CD14-positive monocyte (primary cell): ENCODE measurements around the gene ANP32A. TPM values are rescaled to one million over a fixed set of nuclear protein-coding genes. Genes with fewer than 3 reads are reported as not detected.
A peak's percentile ranks its signal among the peaks of the same experiment; 100 is the strongest.

Source experiments
- DNase-seq, 3 donors: peaks; one replicate each; pipeline ENCODE4 v3.0.0-alpha.2; 2011 to 2022
- H2AFZ ChIP-seq: 2 replicates; pipeline ENCODE4 v1.6.0; 2012; ENCODE audit warnings: mild to moderate bottlenecking, low read depth, low read length, inconsistent platforms; ENCODE audit not compliant: insufficient read depth, poor library complexity, severe bottlenecking
- H3K27ac ChIP-seq, 2 donors: 1 replicate in 1 of 2; 2 replicates in 1 of 2; pipeline ENCODE4 v1.5.1; 2012 to 2013; ENCODE audit warnings: low read length in 2 of 2, control low read depth in 1 of 2, inconsistent platforms in 1 of 2, low read depth in 1 of 2, mild to moderate bottlenecking in 1 of 2
- H3K27me3 ChIP-seq, 2 donors: one replicate each; pipeline versions ENCODE4 v1.6.0 to v1.6.1; 2011 to 2013; ENCODE audit warnings: low read length in 2 of 2; ENCODE audit not compliant: control insufficient read depth in 2 of 2, insufficient read depth in 2 of 2
- H3K36me3 ChIP-seq, 2 donors: replicated peaks in 1 of 2; 1 replicate in 1 of 2; 2 replicates in 1 of 2; pipeline versions ENCODE4 v1.5.1 to v1.6.1; 2012 to 2013; ENCODE audit warnings: low read length in 2 of 2, control low read depth in 1 of 2, inconsistent platforms in 1 of 2, mild to moderate bottlenecking in 1 of 2; ENCODE audit not compliant: insufficient read depth in 2 of 2, control insufficient read depth in 1 of 2
- H3K4me1 ChIP-seq, 2 donors: 1 replicate in 1 of 2; 2 replicates in 1 of 2; pipeline versions ENCODE4 v1.5.1 to v1.6.1; 2012 to 2013; ENCODE audit warnings: low read length in 2 of 2, control low read depth in 1 of 2, inconsistent platforms in 1 of 2, mild to moderate bottlenecking in 1 of 2, moderate library complexity in 1 of 2; ENCODE audit not compliant: insufficient read depth in 2 of 2, control insufficient read depth in 1 of 2
- H3K4me2 ChIP-seq: replicated peaks from 2 replicates; pipeline ENCODE3; 2012; ENCODE audit warnings: low read length, moderate library complexity, mild to moderate bottlenecking; ENCODE audit not compliant: poor library complexity, severe bottlenecking; ENCODE audit errors: extremely low read depth
- H3K4me3 ChIP-seq, 3 experiments: fragments of 200-600 bp in 1 of 3; sonication (generic) in 1 of 3; replicated peaks in 1 of 3; 1 replicate in 2 of 3; 2 replicates in 1 of 3; pipeline ENCODE4 v1.5.1; 2011 to 2013; ENCODE audit warnings: low read length in 3 of 3, mild to moderate bottlenecking in 3 of 3, control low read depth in 2 of 3, low read depth in 2 of 3, inconsistent platforms in 1 of 3, moderate library complexity in 1 of 3
- H3K79me2 ChIP-seq: 2 replicates; pipeline ENCODE4 v1.6.0; 2012; ENCODE audit warnings: mild to moderate bottlenecking, control low read depth, inconsistent platforms, low read length, moderate library complexity; ENCODE audit not compliant: insufficient read depth
- H3K9ac ChIP-seq: 2 replicates; pipeline ENCODE4 v1.6.0; 2017; ENCODE audit warnings: low read length, mild to moderate bottlenecking; ENCODE audit not compliant: insufficient read depth, poor library complexity, severe bottlenecking
- H3K9me3 ChIP-seq, 2 donors: replicated peaks in 1 of 2; 1 replicate in 1 of 2; 2 replicates in 1 of 2; pipeline versions ENCODE4 v1.5.1 to v1.6.1; 2012 to 2013; ENCODE audit warnings: low read length in 2 of 2, control low read depth in 1 of 2; ENCODE audit not compliant: control insufficient read depth in 1 of 2, insufficient read depth in 1 of 2
- H4K20me1 ChIP-seq: 2 replicates; pipeline ENCODE4 v1.6.0; 2012; ENCODE audit warnings: mild to moderate bottlenecking, low read length, control low read depth, moderate library complexity; ENCODE audit not compliant: insufficient read depth
- H3K27ac Mint-ChIP-seq, 7 donors: one replicate each; pipeline ENCODE4 v1.8.0; 2020; ENCODE audit warnings: mild to moderate bottlenecking in 7 of 7, mixed read lengths in 7 of 7, moderate library complexity in 6 of 7, inconsistent platforms in 2 of 7
- H3K27me3 Mint-ChIP-seq, 3 donors: one replicate each; pipeline ENCODE4 v1.8.0; 2021 to 2022; ENCODE audit warnings: low read depth in 3 of 3, mild to moderate bottlenecking in 3 of 3, mixed read lengths in 3 of 3, moderate library complexity in 3 of 3, inconsistent platforms in 1 of 3
- H3K36me3 Mint-ChIP-seq, 2 donors: one replicate each; pipeline ENCODE4 v1.8.0; 2020; ENCODE audit warnings: mixed read lengths in 2 of 2, inconsistent platforms in 1 of 2, mild to moderate bottlenecking in 1 of 2
- H3K4me1 Mint-ChIP-seq: one replicate; pipeline ENCODE4 v1.8.0; 2020; ENCODE audit warnings: mild to moderate bottlenecking, mixed read lengths
- H3K4me3 Mint-ChIP-seq, 2 donors: one replicate each; pipeline ENCODE4 v1.8.0; 2020; ENCODE audit warnings: mild to moderate bottlenecking in 2 of 2, mixed read lengths in 2 of 2, moderate library complexity in 1 of 2
- H3K9me3 Mint-ChIP-seq, 7 donors: one replicate each; pipeline ENCODE4 v1.8.0; 2020 to 2022; ENCODE audit warnings: mixed read lengths in 7 of 7, mild to moderate bottlenecking in 6 of 7, moderate library complexity in 6 of 7, inconsistent platforms in 2 of 7
- WGBS: methylation state at CpG from one replicate; pipeline ENCODE4 v1.1.5; 2013; ENCODE audit warnings: missing lambda C conversion rate; ENCODE audit not compliant: insufficient coverage; 5-methylcytosine and 5-hydroxymethylcytosine counted together
- intact Hi-C, 2 donors: fragments of 100-400 bp; cut with micrococcal nuclease; formaldehyde crosslinking; loops; one replicate each; pipeline versions ENCODE4 v1.15.0 to v1.15.1; 2023
- polyA plus RNA-seq, 3 donors: library from polyadenylated mRNA; depleted of rRNA in 1 of 3; unstranded in 2 of 3; stranded (reverse) in 1 of 3; fragments of 300-500 nt in 2 of 3; fragments of >200 nt in 1 of 3; fragmentation: Illumina TruSeq in 2 of 3; gene quantifications; 1 replicate in 2 of 3; 2 replicates in 1 of 3; pipeline ENCODE4 v1.2.3, GENCODE V29; 2012 to 2021
- TF ChIP-seq, protein P1 (sequence below): fragments of 200-600 bp; IDR thresholded peaks from one replicate; pipeline ENCODE4 v1.8.0; 2022; ENCODE audit warnings: antibody characterized with exemption, mild to moderate bottlenecking

ANP32A gene
- polyA plus RNA-seq, 3 donors: 75.4 to 98.8 (median 86.8) TPM

DNA sequence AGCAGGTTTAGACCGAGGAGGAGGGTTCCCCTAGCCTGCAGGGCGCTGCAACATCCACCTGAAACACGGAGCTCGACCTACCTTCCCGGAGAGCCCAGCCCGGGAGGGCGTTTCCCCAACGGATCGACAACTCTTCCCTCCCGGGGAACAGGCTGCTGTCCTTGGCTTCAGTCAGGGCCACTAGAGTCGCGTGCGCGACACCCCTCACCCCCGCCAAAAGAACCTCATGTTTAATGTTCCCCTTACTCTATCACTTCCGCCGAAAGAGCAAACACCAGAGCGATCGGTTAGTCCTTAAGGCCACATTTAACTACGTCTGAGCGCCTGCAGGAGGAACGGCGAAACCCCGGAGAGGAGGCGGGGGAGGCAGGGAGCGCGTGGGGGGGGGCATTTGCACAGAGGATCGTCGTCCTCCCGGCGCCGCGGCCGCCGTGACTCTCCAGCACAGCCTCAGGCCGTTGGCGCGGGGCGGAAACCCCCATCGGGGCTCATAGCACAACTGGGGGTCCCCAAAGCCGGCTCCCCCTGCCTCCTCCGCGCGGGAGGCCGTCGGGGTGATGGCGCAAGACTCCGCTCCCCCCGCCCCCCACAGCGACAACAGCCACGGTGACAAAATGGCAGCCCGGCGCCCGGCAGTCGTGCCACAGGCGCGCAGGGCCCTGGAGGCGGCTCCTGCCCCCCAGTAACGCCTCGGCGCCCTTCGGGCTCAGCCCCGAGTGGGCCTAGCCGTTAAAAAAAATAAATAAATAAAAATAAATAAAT is 3.2 kb downstream of the ANP32A start:
- H3K9me3 Mint-ChIP-seq: peaks cover 0 to 2% (median 0%) of the 10 kb centered on the region in 7 donors
- Histone ChIP-seq H3K9me3 (no peaks in the 10 kb centered on the region), H2AFZ (peak overlapping the region; percentile 76), H3K4me3 (peak overlapping the region; percentile 92 to 98 (median 96)), H3K79me2 (peaks cover 100% of the 10 kb centered on the region), H4K20me1 (peaks cover 49% of the 10 kb centered on the region), H3K9ac (peak overlapping the region; percentile 97), H3K36me3 (no peaks in the 10 kb centered on the region), H3K4me1 (peaks cover 41 to 58% of the 10 kb centered on the region in 2 donors), H3K27me3 (no peaks in the 10 kb centered on the region), H3K4me2 (peak overlapping the region; percentile 100), H3K27ac (peak overlapping the region; percentile 96 to 97)
- peak overlapping the region; percentile 94 to 99 (median 96) for H3K27ac Mint-ChIP-seq
- peaks cover 0 to 2% (median 1%) of the 10 kb centered on the region in 3 donors for H3K27me3 Mint-ChIP-seq
- peaks cover 50% of the 10 kb centered on the region for H3K4me1 Mint-ChIP-seq
- peak; percentile 58 to 77 (median 68) for DNase-seq
- H3K4me3 Mint-ChIP-seq: peak overlapping the region; percentile 96 to 99
- intact Hi-C loops: loop anchor here (2.0 to 10.0 kb wide), 3 partner anchors 23 to 1947 kb away; partner anchors contain the start of gene UACA (in 1 of the 2)
- TF ChIP-seq, protein P1, sequence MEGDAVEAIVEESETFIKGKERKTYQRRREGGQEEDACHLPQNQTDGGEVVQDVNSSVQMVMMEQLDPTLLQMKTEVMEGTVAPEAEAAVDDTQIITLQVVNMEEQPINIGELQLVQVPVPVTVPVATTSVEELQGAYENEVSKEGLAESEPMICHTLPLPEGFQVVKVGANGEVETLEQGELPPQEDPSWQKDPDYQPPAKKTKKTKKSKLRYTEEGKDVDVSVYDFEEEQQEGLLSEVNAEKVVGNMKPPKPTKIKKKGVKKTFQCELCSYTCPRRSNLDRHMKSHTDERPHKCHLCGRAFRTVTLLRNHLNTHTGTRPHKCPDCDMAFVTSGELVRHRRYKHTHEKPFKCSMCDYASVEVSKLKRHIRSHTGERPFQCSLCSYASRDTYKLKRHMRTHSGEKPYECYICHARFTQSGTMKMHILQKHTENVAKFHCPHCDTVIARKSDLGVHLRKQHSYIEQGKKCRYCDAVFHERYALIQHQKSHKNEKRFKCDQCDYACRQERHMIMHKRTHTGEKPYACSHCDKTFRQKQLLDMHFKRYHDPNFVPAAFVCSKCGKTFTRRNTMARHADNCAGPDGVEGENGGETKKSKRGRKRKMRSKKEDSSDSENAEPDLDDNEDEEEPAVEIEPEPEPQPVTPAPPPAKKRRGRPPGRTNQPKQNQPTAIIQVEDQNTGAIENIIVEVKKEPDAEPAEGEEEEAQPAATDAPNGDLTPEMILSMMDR: no peak
- peaks cover 0 to 5% of the 10 kb centered on the region in 2 donors for H3K36me3 Mint-ChIP-seq
- WGBS: 0% methylated on average over 47 of the region's 64 CpGs

DNA sequence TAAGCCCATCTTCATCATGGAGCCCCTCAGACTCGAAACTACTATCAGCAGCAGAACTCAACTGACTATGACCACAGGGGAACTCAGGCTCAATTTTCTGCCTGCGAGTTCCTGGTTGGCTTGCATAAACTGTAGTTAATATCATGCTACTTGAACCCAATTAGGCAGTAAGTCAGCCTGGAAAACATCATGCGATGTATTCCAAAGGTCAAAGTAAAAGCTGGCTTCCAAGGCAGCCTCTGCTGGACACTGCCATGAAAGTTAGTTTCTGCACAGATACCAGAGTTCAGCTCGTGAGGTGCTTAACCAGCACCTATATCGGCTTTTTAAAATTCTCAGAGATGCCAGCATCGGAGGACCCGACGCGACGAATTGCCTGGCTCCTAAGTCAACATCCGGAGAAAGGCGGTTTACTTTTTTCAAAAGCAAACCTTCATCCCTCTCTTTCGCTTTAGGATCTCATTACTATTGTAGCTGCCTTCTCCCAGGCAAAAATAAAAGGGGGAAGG is 3.8 kb downstream of the ANP32A start:
- Mint-ChIP-seq H3K4me1 (peaks cover 50% of the 10 kb centered on the region), H3K9me3 (peaks cover 0 to 2% (median 0%) of the 10 kb centered on the region in 7 donors), H3K27me3 (peaks cover 0 to 2% (median 1%) of the 10 kb centered on the region in 3 donors), H3K36me3 (peaks cover 3 to 5% of the 10 kb centered on the region in 2 donors), H3K27ac (peak overlapping the region; percentile 94 to 99 (median 96)), H3K4me3 (peak overlapping the region; percentile 96 to 99)
- Histone ChIP-seq H3K79me2 (peaks cover 100% of the 10 kb centered on the region), H3K9ac (peak overlapping the region; percentile 97), H3K9me3 (no peaks in the 10 kb centered on the region), H3K27me3 (no peaks in the 10 kb centered on the region), H3K4me2 (peak overlapping the region; percentile 100), H3K36me3 (no peaks in the 10 kb centered on the region), H2AFZ (peak overlapping the region; percentile 76), H3K4me3 (peak overlapping the region; percentile 92 to 98 (median 96)), H3K27ac (peak overlapping the region; percentile 96 to 97), H4K20me1 (peaks cover 55% of the 10 kb centered on the region), H3K4me1 (peaks cover 41 to 57% of the 10 kb centered on the region in 2 donors)
- peak in 1 of 3 donors; percentile 31 for DNase-seq
- TF ChIP-seq, protein P1: no peak
- 1% methylated on average over 6 of the region's 13 CpGs for WGBS
- intact Hi-C loops: loop anchor here (2.0 to 10.0 kb wide), 3 partner anchors 22 to 1948 kb away; partner anchors contain the start of gene UACA (in 1 of the 2)
